GM19239 (cell line): Measurements from ENCODE around the gene GSTO2.

Experiments
- DNase-seq: peaks from one replicate; pipeline ENCODE4 v3.0.0; 2011; ENCODE audit warnings: low spot score; ENCODE audit not compliant: insufficient read length
- FAIRE-seq: peaks from 2 replicates; lab custom pipeline; 2011; peaks lifted over from hg19 to GRCh38; lab: Jason Lieb, UNC

Gene GSTO2

DNA sequence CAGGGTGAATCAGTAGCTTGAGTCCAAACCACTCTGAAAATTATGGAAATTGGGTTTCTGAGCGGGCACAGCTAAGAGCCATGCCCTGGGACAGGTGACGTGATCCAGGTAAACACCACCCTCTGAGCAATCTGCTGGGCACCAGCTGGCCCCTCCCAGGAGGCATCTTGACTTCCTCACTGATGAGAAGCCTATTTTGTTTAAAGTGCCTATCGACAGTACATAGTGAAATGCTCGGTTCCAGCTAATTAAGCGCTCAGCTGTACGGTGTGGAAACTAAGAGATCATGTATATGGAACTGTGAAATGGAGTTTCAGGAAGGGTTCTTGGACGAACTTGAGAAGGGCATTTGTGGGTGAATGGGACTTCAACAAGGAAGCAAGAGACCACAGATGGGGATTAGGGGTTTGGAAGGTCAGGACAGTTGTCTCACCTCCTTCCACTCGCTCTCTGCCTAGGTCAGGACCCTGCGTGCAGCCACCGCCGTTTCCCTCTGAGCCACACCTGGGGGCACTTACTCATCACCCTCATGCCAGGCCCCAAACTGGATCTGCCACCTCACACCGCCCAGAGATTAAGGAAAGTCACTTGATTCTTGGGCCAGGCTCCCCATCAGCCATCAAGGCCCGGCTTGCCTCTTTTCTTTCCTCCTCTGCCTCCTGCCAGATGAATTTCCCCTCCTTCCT is 66.1 kb downstream of the GSTO2 start:
- no peak for FAIRE-seq
- no peak for DNase-seq

DNA sequence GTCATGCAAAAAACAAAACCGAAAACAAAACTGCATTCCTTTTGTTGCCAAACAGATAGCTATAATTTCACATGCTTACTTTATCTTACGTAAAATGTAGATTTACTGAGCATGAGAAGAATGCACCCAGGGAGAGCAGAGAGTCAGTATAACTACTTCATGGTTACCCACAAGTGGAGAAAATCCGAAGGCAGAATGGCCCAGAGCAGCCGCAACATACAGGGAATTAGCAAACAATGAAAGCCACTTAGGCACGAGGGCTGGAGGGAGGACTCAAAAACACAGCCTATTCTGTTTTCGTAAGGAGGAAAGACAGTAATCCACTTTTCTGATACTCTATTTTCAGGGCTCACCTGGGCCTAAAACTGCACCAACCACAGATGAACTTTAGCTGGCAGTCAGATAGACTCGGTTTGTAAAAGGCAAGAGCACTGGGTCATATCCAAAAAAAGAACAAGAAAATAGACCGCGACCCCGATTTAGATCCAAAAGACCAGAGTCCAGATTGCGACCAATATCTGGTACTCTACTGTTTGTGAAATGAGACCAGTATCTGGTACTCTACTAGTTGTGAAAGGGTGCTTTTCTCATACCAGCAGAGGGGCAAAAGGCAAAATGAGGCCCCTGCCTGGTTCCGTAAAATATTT is 68.0 kb downstream of the GSTO2 start:
- DNase-seq (no peak), FAIRE-seq (peak; percentile 40)

DNA sequence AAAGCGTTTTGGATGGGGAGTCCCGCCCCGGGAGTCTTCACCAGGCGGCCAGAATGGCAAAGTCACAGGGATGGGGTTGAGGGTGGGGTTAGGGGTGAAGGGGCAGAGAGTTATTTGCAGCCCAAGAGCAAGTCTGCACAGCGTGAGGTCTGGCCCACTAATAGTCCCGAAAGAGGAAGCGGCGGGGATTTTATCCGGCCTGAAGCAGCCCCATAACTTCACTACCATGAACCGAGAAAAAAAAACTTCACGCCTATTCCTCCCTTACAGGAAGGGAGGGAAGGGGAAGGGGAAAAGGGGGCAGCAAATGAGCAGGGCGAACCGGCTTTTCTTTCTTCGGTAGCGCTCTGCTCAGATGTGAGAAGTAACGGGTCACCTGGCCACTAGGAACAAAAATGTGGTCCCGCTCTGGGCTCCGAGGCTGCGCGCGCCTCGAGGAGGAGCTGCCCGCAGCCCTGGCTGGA is 68.6 kb downstream of the GSTO2 start:
- FAIRE-seq (peak; percentile 87), DNase-seq (no peak)

DNA sequence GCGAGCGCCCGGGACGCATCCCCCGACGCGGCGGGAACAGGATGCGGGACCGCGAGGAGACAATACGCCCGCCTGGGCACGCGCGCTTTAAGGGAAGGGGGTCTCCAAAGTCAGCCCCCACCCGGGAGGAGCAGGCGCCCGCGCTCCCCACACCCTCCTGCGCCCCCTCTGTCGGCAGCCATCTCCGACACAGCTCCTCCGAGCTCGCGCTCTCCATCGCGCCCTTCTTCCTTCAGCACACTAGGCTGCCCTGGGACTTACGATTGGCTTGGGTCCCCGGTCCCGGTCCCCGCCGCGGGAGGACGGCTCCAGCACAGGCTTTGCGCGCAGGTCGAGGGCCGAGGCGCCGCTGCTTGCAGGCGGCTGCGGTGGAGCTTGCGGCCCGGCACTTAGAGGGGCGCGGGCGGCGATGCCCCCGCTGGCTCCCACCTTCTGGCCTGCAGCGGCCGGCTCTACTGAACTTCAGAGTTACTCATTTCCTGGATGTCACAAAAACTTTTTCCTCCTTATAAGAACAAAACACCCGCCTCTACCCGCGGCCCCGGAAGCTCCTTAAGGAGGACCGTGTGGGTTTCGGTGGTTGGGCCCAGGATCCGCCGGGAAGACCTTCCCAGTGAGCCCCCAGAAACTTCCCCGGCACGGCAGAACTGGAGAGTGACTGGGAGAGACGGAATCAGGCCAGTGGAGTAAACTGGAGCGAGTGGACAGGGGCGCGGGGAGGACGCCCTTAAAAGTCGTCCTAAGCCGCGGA is 69.2 kb downstream of the GSTO2 start, which contains the start of gene ITPRIP:
Gene ITPRIP, minus strand, starts transcription at position 481 of the 751 bp plus-strand sequence. CDS start 22,414 bp downstream, outside the sequence.
- DNase-seq (no peak), FAIRE-seq (peak; percentile 74)

DNA sequence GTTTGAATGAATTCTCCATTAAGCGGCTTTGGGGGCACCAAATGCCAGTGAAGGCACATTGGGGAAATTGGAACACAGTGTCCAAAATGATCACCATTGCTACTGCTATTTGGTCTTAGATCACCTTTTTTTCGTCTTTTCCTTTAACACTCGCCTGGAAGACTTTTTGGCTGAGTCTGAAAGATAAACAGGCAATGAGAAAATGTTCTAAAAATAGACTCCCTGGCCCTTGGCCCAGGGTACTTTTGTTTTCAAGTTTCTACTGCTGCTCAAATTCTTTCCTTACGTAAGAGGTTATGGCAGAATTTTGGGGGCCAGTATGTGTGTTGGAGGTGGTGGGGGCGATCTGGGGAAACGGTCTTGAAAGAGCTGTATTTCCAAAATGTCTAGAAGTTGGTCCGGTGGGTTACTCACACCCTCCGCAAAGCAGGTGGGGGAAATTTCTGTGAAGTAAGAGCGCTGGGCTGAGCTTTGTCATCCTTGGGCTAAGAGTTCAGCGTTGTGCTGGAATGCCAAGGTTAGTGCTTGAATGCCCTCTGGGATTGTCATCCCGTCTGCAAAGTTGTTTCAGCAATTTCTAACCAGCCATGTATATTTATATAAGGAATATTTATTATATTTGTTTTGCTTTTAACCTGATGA is 70.6 kb downstream of the GSTO2 start:
- DNase-seq (no peak), FAIRE-seq (peak; percentile 91)

DNA sequence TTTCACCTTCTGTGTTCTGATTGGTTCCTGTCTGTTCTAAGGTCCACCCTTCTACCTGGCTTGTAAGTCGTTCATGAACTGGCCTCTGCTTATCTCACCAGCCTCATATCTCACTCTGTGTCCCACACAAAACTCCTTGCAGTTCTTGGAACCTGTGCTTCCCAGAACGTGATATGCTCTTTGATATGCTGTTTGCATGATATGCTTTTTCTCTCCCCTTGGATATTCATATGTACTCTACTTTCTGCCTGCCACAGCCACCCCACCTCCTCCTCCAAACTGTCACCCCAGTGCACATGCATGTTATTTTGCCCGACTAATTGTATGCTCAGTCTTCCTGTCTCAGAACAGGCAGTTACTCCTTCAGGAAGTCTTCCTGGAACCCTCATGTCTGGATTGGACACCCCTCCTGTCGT is 71.1 kb downstream of the GSTO2 start:
- FAIRE-seq = no peak
- DNase-seq = no peak

DNA sequence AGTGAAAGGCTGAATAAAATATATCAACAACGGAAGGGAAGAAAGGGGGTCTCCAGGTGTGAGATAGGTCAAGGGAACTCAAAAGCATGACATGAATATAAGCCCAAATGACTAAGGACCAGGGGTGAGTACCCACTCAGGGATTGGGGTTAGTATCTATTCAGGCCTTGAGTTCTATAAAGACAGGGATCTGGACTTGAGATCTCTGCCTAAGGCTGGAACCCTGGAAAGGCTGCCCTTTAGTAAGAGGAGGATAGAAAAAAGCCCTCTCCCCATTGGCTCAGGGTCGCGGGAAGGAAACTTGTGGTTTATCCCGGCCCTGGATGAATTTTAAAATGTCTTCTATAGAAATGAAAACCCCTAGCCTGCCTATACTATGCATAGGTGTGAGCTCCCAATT is 71.7 kb downstream of the GSTO2 start:
- no peak for DNase-seq
- no peak for FAIRE-seq

DNA sequence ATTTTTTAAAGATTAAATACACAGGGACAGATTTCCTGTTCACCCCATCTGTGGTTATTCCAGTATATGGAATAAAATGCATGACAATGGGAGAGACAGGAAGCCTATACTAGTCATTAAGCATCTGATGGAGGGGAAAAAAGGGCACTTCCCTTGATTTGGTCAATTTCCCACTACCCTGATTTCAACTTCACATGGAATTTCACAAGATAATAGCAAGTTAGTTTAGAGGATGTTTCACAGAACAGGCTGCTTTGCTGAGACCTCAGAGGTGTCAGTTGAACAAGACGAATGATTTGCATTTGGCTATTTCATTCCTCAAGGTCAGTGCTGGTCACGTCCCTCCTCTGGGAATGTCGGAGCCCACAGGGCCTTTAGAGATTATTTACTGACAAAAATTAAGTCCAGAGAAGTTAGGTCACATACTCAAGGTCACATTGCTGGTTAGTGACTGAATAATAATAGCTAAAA is 74.0 kb downstream of the GSTO2 start:
- no peak for FAIRE-seq
- DNase-seq = no peak

DNA sequence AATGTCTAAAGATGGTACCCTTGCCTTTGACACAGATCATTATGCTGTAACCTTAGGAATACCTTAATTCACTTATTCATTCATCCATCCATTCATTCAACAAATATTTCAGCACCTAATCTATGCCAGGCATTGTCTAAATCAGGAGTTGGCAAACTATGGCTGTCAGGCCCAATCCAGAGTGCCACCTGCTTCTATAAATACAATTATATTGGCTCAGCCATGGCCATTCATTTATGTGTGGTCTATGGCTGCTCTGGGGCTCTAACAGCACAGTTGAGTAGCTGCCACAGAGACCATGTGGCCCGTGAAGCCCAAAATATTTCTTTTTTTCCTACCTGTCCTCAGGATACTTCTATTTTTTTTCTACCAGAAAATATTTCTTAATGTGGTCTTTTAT is 75.2 kb downstream of the GSTO2 start:
- DNase-seq (no peak), FAIRE-seq (no peak)

DNA sequence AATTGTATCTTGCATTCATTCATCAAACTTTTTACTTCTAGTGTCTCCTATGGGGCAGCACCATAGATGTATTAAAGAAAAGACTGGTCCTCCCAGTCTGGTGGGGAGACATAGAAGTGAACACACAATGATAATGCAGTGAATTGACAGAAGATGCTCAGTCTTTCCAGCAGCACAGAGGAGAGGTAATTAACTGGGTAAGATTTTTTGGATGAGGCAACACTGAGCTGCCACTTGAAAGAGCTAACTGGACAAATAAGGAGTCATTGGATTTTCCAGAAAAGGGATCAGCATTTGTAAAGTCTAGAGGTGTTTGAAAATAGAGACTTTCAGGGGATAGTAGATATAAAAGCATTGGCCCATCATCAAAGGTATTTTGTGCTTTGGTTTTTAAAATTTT is 76.5 kb downstream of the GSTO2 start:
- FAIRE-seq = no peak

DNA sequence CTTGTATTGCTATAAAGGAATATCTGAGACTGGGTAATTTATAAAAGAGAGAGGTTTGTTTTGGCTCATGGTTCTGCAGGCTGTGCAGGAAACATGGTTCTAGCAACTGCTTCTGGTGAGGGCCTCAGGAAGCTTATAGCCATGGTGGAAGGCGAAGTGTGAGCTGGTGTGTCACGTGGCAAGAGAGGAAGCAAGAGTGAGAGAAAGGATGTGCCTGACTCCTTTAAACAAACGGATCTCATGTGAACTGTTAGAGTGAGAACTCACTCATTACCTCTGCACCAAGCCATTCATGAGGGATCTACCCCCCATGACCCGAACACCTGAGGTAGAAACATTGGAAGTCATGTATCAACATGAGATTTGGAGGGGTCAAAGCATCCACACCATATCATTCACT is 77.0 kb downstream of the GSTO2 start:
- DNase-seq (no peak), FAIRE-seq (no peak)

More for the DNA sequence above, 76.5 kb downstream of the GSTO2 start:
- no peak for DNase-seq

DNA sequence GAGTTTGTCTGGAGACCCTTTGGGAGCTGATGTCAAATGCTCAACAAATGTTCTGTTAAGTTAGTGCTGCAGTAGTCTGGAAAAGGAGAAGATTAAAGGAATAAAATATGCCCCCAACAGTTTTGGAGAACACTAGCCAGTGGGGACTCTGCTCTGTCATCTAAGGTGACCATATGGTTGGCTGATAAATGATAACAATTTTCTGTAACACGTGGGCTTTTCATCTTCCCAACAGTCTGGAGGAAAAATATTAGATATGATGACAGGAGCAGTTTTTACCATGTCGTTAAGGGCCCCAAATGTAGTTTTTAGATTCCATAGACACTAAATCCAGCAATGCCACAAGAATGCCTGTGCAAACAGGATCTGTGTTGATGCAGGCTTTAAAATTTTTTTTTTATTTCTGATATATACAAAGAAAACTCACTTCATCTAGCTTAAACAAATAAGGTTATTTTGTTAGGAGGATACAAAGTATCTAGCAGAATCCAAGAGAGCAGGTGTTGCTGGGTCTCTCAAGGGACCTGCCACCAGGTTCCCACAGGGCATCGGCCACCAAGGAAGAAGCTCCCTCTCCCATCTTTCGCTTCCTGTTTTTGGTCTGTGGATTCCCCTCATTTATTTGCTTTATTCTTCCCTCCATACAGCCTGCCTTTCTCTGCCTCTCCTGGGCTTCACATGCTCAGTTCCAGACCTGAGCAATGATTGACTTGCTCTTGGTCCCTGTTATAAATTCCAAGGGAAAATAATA is 78.5 kb downstream of the GSTO2 start:
- no peak for DNase-seq
- FAIRE-seq = peak; percentile 26

DNA sequence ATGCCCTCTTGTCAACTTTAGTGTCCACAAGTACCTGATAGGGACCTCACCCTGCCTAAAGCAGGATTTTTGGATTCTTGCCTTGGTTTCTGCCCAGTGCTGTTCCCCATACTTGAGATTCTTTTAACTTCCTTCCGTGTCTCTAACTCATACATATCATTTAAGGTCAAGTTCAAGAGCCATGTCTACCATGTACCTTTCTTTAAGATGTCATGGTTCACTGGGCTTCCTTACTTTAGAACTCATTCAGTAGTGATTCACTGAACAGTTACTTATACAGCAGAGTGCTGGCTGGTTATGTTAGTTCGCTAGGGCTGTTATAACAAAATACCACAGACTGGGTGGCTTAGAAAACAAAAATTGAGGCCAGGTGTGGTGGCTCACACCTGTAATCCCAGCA is 79.6 kb downstream of the GSTO2 start:
- no peak for DNase-seq
- FAIRE-seq = no peak

DNA sequence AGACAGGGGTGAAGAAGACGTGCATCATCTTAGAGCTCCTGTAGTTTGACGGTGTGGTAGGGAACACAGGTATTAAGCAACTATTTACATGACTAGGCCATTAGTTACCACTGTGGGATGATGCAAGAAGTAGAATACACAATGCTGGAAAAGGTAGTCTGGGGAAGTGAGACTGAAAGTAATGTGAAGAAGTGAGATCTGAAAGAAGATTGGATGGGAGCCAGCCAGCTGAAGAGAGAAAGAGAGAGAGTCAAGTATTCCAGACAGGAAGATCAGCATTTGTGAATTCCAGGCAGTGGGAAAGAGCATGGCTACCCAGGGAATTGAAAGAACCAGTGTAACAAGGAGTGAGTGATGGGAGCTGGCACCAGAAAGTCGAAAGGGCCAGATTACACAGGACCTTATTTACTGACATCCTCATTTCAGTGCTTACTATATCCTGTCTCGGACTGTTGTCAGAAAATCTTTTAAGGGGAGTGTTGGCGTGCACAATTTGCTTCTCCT is 80.7 kb downstream of the GSTO2 start:
- FAIRE-seq = no peak
- no peak for DNase-seq

DNA sequence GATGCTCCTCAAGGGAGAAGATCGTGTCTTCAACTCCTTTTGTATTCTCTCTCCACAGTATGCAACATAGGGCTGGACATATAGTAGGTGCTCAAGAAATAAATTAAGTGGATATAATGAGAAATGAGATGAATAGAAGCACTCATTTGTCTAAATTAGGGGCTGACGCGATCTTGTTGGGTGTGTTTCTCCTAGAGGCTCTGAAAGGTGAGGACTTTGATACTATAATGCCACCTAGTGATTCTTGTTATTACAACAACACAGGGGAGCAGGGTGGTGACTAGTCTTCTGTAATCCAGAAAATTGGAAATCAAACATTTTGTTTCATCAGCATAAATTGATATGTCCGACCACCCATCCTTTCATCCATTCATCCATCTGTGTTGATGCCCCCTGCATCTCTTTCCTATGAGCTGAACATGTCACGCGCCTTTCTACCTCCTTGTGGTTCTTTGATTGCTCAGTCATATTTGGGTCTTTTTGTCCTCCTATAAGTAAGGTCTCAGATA is 81.2 kb downstream of the GSTO2 start:
- DNase-seq = no peak
- FAIRE-seq = peak; percentile 91

DNA sequence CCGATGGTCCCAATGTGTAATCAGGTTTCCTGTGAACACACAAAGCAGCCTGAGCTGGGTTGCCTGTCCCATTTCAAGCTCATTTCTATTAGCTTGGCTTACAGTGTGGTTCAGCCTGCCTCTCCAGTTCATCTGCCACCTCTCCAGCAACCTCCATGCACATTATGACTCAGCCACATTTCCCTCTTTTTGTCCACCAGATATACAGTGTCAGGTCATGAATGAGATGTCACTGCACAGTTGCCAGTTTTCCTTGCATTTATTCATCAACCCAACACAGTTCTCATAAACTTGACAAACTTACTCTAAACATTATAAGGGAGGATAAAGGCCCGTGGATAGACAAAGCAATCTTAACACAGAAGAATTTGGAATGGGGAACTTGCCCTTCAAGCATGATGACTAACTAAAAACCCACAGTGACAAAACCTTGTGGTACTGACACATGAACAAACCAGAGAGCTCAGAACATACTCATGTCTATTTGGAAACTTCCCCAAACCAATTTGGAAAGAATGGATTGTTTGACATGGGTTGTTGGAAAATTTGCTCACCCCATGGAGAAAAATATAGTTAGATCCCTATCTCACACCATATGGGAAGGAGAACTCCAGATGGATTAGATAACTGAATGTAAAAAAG is 82.2 kb downstream of the GSTO2 start:
- no peak for FAIRE-seq
- no peak for DNase-seq

DNA sequence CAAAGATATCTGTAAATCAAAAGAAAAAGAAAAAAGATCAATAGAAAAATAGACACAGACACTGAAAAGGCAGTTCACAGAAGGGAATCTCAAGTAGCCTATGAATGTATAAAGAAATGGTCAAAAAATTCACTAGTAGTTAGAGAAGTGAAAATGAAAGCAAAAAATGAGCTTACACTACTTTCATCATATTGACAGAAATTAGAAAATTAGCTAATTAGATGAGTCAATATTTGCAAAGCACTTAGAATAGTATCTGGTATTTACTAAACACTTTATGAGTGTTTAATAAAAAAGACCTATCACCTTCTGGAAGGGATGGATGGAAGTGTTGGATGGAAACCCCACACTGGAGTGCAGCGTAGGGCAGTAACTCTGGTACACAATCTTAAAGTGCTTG is 82.9 kb downstream of the GSTO2 start:
- FAIRE-seq = no peak
- DNase-seq = no peak

DNA sequence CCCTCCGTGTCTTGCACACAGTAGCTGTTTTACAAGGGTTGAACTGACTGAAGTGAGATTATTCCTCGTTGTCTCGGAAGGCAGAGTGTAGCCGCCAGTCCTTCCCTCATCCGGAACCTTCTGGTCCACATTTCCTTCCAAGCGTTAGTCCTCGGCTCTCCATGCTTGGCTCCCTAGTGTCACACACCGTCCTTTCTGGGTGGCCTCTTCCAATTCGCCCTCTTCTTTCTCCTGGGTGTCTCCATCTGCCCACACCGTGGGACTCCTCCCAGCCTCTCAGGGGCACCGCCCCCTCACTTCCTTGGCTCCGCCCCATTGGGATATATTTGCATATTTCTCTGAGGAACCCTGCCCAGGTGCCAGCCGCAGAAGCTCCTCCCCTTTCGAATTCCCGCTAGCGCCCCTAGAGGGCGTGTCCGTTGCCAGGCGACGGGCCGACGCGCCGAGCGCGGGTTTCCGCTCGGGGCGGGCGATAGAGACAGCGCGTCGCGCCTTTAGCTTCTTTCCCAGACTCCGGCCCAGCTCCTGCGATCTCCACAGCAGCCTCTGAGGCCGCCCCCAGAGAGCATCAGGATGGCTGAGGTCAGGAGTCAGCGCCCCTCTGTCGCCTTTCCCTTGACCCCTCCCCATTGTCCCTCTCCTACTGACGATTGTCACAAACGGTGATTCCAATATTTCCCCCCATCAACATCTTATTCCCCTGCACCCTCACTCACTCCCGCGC is 84.5 kb downstream of the GSTO2 start, which contains the start of gene CFAP58:
Gene CFAP58, plus strand, starts transcription at position 509 of the 724 bp plus-strand sequence. Its CDS starts 65 bp downstream, at position 574.
- DNase-seq (peak; percentile 59), FAIRE-seq (peak; percentile 93)
